ENCODE measurements around the gene KRTAP5-8.
"Not testable (repeated sequence)": the region's sequence is repeated elsewhere in the genome, so short reads cannot be mapped to it uniquely, and the experiment has no call there.

Gene KRTAP5-8

DNA sequence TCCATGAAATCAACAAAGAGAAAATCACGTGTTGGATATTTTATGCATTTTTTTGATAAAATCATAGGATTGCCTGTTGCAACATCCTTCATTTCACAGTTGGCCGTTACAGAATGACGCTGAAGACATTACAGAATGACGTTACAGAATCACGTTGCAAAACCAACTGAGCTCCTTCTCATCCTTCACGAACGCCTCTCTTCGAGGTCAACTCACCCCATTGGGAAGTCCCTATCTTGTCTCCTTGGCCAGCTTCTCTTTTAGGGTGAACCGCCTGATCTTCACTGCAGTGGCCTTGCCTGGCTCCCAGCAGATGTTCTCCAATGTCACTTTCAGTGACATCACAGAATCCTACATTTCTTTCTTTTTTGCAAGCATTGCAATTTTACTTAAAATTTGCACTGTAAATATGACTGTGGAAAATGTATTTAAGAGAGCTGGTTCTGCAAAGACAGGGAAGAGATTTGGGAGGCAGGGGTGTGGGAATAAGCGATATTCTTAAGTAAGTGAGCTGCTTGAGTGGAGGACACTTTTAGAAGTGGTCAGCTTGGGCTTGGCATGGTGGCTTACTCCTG is 5.7 kb upstream of the KRTAP5-8 start:
- H3K9ac ChIP-seq: no peak overlapping the region
- H2AFZ ChIP-seq: no peak overlapping the region
- no peaks in the 10 kb centered on the region for H3K36me3 ChIP-seq (ENCODE audit: control insufficient read depth, insufficient read depth, low read length)
- no peak overlapping the region for H3K4me3 ChIP-seq (ENCODE audit: low read depth, low read length)
- H3K27ac ChIP-seq: no peak overlapping the region
- no peak overlapping the region for H3K4me2 ChIP-seq (ENCODE audit: low read length)
- TF ChIP-seq CTCF (IDR thresholded peaks at IDR 0.05): no peak
- no peaks in the 10 kb centered on the region for H3K79me2 ChIP-seq
- no peaks in the 10 kb centered on the region for H3K27me3 ChIP-seq (ENCODE audit: control insufficient read depth, insufficient read depth, low read length)
- H3K9me3 ChIP-seq (ENCODE audit: control insufficient read depth, low read length): no peaks in the 10 kb centered on the region
- H3K4me1 ChIP-seq: no peaks in the 10 kb centered on the region

GRCh38 chr11:71534711-71535608 is 2.9 kb upstream of the KRTAP5-8 start:
- H3K4me2 ChIP-seq (ENCODE audit: low read length); H3K9me3 ChIP-seq (ENCODE audit: control insufficient read depth, low read length); H3K9ac ChIP-seq; H3K79me2 ChIP-seq; H3K27ac ChIP-seq; H2AFZ ChIP-seq; H3K27me3 ChIP-seq (ENCODE audit: control insufficient read depth, insufficient read depth, low read length); H3K4me3 ChIP-seq (ENCODE audit: low read depth, low read length); H3K4me1 ChIP-seq; H3K36me3 ChIP-seq (ENCODE audit: control insufficient read depth, insufficient read depth, low read length): not testable (repeated sequence)

DNA sequence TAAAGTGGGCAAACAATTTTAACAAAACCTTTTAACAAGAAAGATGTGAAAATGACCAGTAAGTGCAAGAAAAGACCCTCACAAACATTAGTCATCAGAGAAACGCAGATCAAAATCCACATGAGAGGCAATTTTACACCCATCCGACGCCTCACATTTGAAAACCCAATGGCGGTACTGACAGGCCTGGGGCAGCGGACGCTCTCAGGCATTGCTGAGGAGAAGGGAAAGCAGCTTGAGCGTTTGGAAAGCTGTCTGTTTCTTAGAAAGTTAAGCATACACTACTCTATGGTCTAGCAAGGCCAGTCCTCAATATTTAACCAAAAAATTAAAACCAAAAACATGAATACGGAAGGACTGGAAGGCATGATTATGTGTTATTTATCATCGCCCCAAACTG is 2.0 kb upstream of the KRTAP5-8 start:
- no peaks in the 10 kb centered on the region for H3K27me3 ChIP-seq (ENCODE audit: control insufficient read depth, insufficient read depth, low read length)
- no peak overlapping the region for H3K27ac ChIP-seq
- H3K4me1 ChIP-seq: no peaks in the 10 kb centered on the region
- H2AFZ ChIP-seq: no peak overlapping the region
- no peaks in the 10 kb centered on the region for H3K36me3 ChIP-seq (ENCODE audit: control insufficient read depth, insufficient read depth, low read length)
- no peak for TF ChIP-seq CTCF (IDR thresholded peaks at IDR 0.05)
- no peaks in the 10 kb centered on the region for H3K79me2 ChIP-seq
- H3K4me2 ChIP-seq (ENCODE audit: low read length): no peak overlapping the region
- H3K9me3 ChIP-seq (ENCODE audit: control insufficient read depth, low read length): no peaks in the 10 kb centered on the region
- no peak overlapping the region for H3K9ac ChIP-seq
- no peak overlapping the region for H3K4me3 ChIP-seq (ENCODE audit: low read depth, low read length)

DNA sequence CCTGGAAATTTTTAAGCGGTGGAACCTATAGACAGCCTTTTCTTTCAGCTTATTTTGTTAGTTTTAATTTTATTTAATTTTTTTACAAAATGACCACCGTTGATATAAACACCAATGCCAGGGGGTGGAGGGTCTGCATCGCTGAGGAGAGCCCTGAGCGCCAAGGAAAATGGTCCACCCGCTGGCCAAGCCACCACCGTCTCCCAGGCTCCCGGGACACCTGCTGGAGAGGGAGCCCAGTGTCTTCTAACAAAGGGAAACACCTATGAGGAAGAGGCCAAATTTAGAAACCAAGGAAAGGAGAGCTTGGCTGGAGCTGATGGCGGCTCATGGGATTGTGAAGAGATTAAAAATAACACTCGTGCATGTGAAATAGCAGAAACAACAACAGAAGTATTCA is 288 bp upstream of the KRTAP5-8 start:
- no peaks in the 10 kb centered on the region for H3K36me3 ChIP-seq (ENCODE audit: control insufficient read depth, insufficient read depth, low read length)
- H3K4me3 ChIP-seq (ENCODE audit: low read depth, low read length): no peak overlapping the region
- H3K79me2 ChIP-seq: no peaks in the 10 kb centered on the region
- H3K4me2 ChIP-seq (ENCODE audit: low read length): no peak overlapping the region
- H3K27me3 ChIP-seq (ENCODE audit: control insufficient read depth, insufficient read depth, low read length): no peaks in the 10 kb centered on the region
- no peak overlapping the region for H2AFZ ChIP-seq
- no peak overlapping the region for H3K9ac ChIP-seq
- TF ChIP-seq CTCF (IDR thresholded peaks at IDR 0.05): no peak
- no peak overlapping the region for H3K27ac ChIP-seq
- no peaks in the 10 kb centered on the region for H3K9me3 ChIP-seq (ENCODE audit: control insufficient read depth, low read length)
- no peaks in the 10 kb centered on the region for H3K4me1 ChIP-seq

DNA sequence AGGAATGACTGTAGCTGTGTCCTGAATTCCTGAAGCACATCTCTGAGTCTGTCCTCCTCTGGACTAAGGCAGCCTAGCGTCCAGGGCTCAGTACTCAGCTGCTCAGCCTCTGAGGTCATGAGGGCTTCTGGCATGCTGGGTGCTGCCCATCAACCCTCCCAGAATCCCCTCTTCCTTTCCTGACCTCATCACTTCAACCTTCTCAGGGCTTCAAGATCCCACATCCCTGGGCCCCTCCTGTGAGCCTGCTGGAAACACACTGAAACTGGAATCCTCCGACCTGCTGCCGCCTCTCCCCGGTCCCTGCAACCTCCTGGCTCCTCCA is 803 bp downstream of the KRTAP5-8 start:
- H3K9me3 ChIP-seq (ENCODE audit: control insufficient read depth, low read length): no peaks in the 10 kb centered on the region
- H3K4me2 ChIP-seq (ENCODE audit: low read length): no peak overlapping the region
- H3K79me2 ChIP-seq: no peaks in the 10 kb centered on the region
- no peaks in the 10 kb centered on the region for H3K36me3 ChIP-seq (ENCODE audit: control insufficient read depth, insufficient read depth, low read length)
- no peak overlapping the region for H3K9ac ChIP-seq
- no peak overlapping the region for H2AFZ ChIP-seq
- H3K4me3 ChIP-seq (ENCODE audit: low read depth, low read length): no peak overlapping the region
- H3K4me1 ChIP-seq: no peaks in the 10 kb centered on the region
- H3K27me3 ChIP-seq (ENCODE audit: control insufficient read depth, insufficient read depth, low read length): no peaks in the 10 kb centered on the region
- TF ChIP-seq CTCF (IDR thresholded peaks at IDR 0.05): no peak
- no peak overlapping the region for H3K27ac ChIP-seq

Measured in parathyroid adenoma (tissue), 2 donors.